GM18508 (cell line): ENCODE data around the gene MYH14.
"Not testable (repeated sequence)": the region's sequence is repeated elsewhere in the genome, so short reads cannot be mapped to it uniquely, and the experiment has no call there.

ENCODE experiments used
- ATAC-seq: cut with Tn5 transposase; IDR thresholded peaks from one replicate; pipeline ENCODE4 v1.9.1; 2021; ENCODE audit warnings: moderate number of reproducible peaks; ENCODE audit not compliant: insufficient read depth, unreplicated experiment

The MYH14 gene

DNA sequence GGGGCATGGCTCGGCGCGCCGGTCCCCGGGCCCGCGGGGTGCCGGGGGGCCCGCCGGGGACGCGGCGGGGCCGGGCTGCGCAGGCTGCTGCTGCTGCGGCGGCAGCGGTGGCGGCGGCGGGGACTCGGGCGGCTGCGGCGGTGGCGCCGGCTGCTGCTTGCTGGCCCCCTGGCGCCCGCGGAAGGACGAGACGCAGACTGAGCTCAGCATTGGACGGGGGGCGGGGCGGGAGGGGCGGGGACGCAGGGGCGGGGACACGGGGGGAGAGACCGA is 125.4 kb downstream of the MYH14 start:
- no peak for ATAC-seq

GRCh38 chr19:50329146-50329925 is 125.9 kb downstream of the MYH14 start, which contains the start of gene KCNC3:
Gene KCNC3, minus strand, starts transcription at chr19:50329377. Its CDS starts 295 bp downstream, at chr19:50329082.
- ATAC-seq = no peak

DNA sequence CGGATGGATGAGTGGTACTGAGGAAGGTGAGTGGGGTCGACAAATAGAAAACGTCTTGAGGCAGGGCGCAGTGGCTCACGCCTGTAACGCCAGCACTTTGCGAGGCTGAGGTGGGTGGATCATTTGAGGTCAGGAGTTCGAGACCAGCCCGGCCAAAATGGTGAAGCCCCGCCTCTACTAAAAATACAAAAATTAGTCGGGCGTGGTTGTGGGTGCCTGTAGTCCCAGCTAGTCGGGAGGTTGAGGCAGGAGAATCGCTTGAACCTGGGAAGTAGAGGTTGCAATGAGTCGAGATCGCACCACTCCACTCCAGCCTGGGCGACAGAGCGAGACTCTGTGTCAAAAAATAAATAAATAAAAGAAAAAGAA is 126.5 kb downstream of the MYH14 start:
- not testable (repeated sequence) for ATAC-seq

DNA sequence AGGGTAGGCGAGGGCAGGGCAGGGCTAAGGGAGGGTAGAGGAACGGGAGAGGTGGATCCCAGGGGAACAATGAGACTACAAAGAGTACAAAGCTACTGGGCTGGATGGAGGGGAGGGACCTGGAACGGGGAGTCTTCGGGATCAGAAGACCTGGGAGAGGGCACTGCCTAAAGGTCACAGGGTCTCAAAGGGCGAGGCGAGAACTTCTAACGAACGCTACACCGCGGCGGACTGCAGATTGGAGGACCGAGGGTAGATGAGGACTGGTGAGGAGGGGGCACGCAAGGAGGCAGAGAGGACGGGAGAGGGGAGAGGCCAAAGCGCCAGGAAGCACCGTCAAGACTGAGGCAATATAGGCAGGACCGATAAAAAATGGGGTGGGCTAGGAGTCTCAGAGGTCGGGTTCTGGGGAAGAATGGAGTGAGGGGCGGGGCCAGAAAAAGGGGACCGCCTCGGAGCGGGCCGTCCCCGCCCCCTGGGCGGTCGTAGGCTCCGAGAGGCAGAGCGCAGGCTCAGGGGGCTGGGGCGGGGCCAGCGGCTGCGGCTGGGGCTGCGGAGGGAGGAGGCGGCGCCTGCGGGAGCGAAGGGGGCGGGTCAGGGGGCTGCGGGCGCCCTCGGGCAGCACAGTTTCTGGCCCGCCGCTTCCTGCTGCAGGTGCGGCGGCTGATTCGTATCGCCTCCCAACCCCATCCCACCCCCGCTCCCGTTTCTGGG is 127.1 kb downstream of the MYH14 start:
- ATAC-seq = no peak

- ATAC-seq = no peak
These were observed 128.0 kb downstream of the MYH14 start for GRCh38 chr19:50331221-50331993.

GRCh38 chr19:50331994-50332243 is 128.5 kb downstream of the MYH14 start:
- no peak for ATAC-seq

GRCh38 chr19:50332244-50333038 is 129.0 kb downstream of the MYH14 start:
- ATAC-seq = no peak

- no peak for ATAC-seq
These were observed 129.9 kb downstream of the MYH14 start for GRCh38 chr19:50333235-50333736.

DNA sequence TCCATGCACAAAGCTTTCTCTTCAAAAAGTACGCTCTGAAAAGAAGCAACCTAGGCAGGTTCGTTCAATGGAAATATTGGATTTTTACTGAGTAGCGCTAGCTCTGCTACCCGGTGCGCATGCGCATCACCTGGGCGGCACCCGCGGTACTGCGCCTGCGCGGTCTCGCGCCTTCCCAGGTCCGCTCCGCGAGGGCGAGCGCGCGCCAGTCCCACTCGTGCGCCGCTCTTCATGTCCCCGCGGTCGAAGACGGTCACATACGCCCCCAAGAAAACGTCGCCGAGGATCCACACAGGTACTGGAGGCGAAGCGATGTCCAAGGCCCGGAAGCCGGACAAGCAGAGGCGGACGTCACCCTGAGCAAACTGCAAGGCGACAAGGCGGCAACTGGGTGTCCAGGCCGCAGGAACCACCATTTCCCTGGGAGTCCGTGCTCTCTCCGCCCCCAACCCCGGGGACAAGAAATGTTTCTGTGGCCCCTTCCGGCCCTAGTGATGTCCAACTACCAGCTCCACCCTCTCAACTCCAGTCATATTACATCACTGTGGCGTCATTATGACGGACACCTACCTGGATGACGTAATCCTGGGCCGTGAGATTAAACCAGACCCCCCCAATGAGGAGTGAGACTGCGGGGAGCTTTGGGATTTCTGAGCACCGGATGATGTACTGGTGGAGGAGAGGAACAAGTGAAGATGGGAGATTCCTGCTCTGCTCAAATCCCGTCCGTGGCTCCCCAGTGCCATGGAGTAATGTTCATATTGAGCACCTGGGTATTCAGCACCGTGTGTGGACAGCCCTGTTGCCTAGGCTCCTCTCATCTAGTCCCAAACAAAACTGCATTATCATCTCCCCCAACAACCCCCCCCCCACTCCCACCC is 130.6 kb downstream of the MYH14 start:
- no peak for ATAC-seq

GRCh38 chr19:50334741-50335421 is 131.5 kb downstream of the MYH14 start:
- no peak for ATAC-seq

GRCh38 chr19:50337031-50337430 is 133.6 kb downstream of the MYH14 start:
- ATAC-seq = not testable (repeated sequence)

- ATAC-seq = no peak
These were observed 136.9 kb downstream of the MYH14 start for GRCh38 chr19:50340331-50340730.

GRCh38 chr19:50341091-50341564 is 137.7 kb downstream of the MYH14 start:
- no peak for ATAC-seq

DNA sequence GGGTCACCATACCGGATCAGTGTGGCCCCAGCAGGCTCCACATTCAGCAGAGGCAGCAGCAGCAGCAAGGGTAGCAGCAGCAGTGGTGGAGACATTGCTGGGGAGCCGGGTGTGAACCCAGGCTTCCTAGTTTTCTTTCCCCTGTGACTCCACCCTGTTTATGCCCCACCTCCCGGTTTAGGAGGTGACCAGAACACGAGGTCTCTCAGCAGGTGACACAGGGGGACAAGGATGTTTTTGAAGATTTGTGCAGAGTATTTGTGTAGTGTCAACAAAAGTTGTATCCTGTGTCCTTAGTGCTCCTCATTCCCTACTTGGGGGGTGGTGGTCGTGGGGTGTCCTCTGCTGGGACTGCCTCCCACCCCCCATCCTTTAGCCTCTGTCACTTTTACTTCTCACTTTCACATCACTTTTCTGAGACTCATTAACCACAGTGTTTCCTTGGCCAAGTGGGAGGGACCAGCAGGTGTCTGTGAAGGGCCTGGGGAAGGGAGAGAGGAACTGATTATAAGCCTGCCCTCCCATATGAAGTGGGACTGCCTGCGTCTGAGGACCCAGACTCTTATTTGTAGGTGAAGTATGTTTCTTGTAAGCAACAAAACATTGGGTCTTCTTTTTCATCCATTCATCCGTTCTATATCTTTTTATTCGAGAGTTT is 141.4 kb downstream of the MYH14 start:
- no peak for ATAC-seq

DNA sequence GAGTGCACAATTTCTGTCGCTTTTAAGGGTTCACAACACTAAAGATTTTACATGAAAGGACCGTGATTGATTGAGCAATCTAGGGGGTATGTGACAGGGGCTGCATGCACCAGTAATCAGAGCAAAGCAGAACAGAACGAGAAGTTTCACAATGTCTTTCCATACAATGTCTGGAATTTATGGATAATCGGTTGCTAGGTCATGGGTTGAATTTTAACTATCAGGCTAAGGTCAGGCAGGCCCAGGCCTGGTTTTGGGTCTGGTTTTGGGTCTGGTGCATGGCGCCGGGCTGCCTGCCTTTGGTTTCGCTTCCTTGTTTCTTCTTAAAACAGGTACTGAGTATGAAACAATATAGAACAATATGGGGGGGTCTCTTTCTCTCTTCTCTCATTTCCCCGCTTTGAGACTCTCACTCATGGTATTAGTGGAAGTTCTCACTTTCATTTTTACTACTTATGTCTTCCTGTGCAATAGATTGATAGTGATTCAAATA is 143.7 kb downstream of the MYH14 start:
- not testable (repeated sequence) for ATAC-seq

- no peak for ATAC-seq
These were observed 146.0 kb downstream of the MYH14 start for GRCh38 chr19:50349277-50350057.

- no peak for ATAC-seq
These were observed 148.8 kb downstream of the MYH14 start for GRCh38 chr19:50352242-50352641.
